Suprapubic skin (tissue), 4 donors: ENCODE measurements around the gene TNIK. TPM values are rescaled to one million over a fixed set of nuclear protein-coding genes. Genes with fewer than 3 reads are reported as not detected.

ENCODE experiments used
- DNase-seq, 2 donors: peaks; one replicate each; pipeline ENCODE4 v3.0.0-alpha.2; 2019; ENCODE audit warnings: low spot score in 2 of 2
- H3K27ac ChIP-seq: fragments of 200-600 bp; sonication (generic); one replicate; pipeline ENCODE4 v1.5.1; 2019
- H3K27me3 ChIP-seq: fragments of 200-600 bp; sonication (generic); one replicate; pipeline ENCODE4 v1.5.1; 2019
- H3K36me3 ChIP-seq: fragments of 200-600 bp; sonication (generic); one replicate; pipeline ENCODE4 v1.5.1; 2019
- H3K4me1 ChIP-seq: fragments of 200-600 bp; sonication (generic); one replicate; pipeline ENCODE4 v1.5.1; 2019
- H3K4me3 ChIP-seq: fragments of 200-600 bp; sonication (generic); one replicate; pipeline ENCODE4 v1.5.1; 2019; ENCODE audit warnings: mild to moderate bottlenecking
- H3K9me3 ChIP-seq: fragments of 200-600 bp; sonication (generic); one replicate; pipeline ENCODE4 v1.5.1; 2019
- CTCF ChIP-seq, 2 donors: fragments of 200-600 bp in 1 of 2; fragments of 450-650 bp in 1 of 2; sonication (generic) in 1 of 2; IDR thresholded peaks; one replicate each; pipeline ENCODE4 v1.5.1; 2016 to 2019; ENCODE audit warnings: antibody characterized with exemption in 2 of 2, mild to moderate bottlenecking in 1 of 2, moderate library complexity in 1 of 2
- EP300 ChIP-seq: sonication (generic); formaldehyde crosslinking; IDR thresholded peaks from one replicate; pipeline ENCODE4 v1.6.1; 2017; ENCODE audit warnings: antibody characterized with exemption
- POLR2A ChIP-seq, 2 donors: fragments of 450-650 bp; IDR thresholded peaks; one replicate each; pipeline ENCODE4 v1.6.1; 2017; ENCODE audit warnings: antibody characterized with exemption in 2 of 2, mild to moderate bottlenecking in 2 of 2, moderate library complexity in 2 of 2
- POLR2AphosphoS5 ChIP-seq, 3 donors: sonication (generic); formaldehyde crosslinking; IDR thresholded peaks; one replicate each; pipeline ENCODE4 v1.6.1; 2017; ENCODE audit warnings: antibody characterized with exemption in 3 of 3
- WGBS: methylation state at CpG from one replicate; pipeline ENCODE4 v1.1.5; 2018; 5-methylcytosine and 5-hydroxymethylcytosine counted together
- total RNA-seq, 4 donors: library from RNA; depleted of rRNA; stranded (reverse); fragments of >200 nt; gene quantifications; one replicate each; pipeline ENCODE4 v1.1.0, GENCODE V29; 2016

TNIK gene
- total RNA-seq, 4 donors from 2014 or later = 2.0 to 4.3 (median 3.1) TPM

DNA sequence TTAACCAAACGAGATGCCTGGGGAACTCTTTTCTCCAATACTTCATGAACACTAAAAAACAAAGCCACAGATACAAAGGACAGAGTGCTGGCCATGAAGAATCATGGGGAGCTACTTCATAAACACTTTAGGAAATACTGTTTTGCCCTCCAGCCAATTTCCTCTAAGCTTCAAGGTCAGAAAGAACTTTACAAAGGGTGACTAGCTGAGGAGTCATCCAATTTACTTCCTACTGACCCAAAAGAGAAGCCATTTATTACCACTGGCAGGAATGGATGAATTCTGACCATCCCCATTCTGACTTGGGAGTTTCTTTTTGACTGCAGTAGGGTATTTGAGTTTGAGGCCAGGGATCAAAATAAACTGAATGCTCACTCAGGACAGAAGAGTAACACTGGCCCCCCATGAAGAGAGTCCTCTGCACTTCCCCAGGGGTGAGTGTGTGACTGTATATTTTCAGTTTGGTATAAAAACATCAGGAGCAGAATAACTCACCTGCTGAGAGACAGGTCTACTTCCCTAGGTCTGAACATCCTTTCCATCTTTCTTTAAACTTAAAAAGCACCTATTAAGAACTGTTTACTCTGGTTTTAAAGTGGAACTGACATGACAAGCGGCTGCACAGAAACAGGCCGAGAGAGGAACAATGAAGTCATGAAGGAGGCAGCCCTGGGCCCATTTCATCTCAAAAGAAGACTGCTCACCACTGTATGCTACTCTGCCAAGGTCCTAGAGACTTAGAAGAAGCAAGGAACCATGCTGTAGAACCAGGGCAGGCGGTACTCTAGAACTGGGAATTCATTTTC is 203.6 kb downstream of the TNIK start:
- Histone ChIP-seq H3K4me3 (no peak overlapping the region), H3K4me1 (peaks cover 5% of the 10 kb centered on the region), H3K27me3 (no peaks in the 10 kb centered on the region), H3K9me3 (no peaks in the 10 kb centered on the region), H3K36me3 (no peaks in the 10 kb centered on the region), H3K27ac (no peak overlapping the region)
- TF ChIP-seq EP300 (no peak), POLR2AphosphoS5 (IDR thresholded peaks at IDR 0.05) (no peak), CTCF (IDR thresholded peaks at IDR 0.05) (no peak), POLR2A (IDR thresholded peaks at IDR 0.05) (no peak)
- no peak for DNase-seq
- 87% methylated on average over 4 of the region's 4 CpGs for WGBS

DNA sequence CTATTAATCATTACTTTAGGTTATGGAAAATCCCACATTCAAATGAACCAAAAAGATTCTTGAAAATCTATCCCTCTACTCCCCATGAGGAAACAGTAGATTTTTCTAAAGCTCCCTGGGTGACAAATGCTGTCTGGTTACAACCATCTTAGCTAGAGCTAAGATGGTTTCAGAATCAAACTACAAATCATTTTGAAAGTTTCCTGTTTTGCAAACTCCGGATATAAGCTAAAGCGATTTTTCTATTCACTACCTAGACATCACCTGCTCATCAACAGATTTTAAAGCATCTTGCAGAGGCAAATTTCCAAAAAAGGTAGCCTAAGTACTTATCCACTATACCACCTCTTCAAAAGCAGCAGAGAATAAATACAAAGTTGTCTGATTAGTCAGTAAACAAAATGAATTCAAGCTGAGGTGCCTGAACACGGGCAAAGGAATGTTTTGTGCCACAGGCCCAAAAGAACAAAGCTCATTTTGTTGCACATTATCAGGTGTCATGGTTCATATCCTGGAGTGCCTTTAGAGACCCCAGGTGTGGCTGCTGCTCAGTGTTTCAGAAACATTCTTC is 204.9 kb downstream of the TNIK start:
- peaks cover 5% of the 10 kb centered on the region for H3K4me1 ChIP-seq
- no peaks in the 10 kb centered on the region for H3K27me3 ChIP-seq
- WGBS = 60% methylated on average over 3 of the region's 3 CpGs
- DNase-seq = no peak
- no peaks in the 10 kb centered on the region for H3K36me3 ChIP-seq
- H3K27ac ChIP-seq = no peak overlapping the region
- no peak for TF ChIP-seq EP300
- no peak for TF ChIP-seq POLR2AphosphoS5 (IDR thresholded peaks at IDR 0.05)
- TF ChIP-seq CTCF (IDR thresholded peaks at IDR 0.05) = no peak
- no peaks in the 10 kb centered on the region for H3K9me3 ChIP-seq
- H3K4me3 ChIP-seq = no peak overlapping the region

GRCh38 chr3:171254315-171254714 is 205.9 kb downstream of the TNIK start:
- no peaks in the 10 kb centered on the region for H3K9me3 ChIP-seq
- H3K27me3 ChIP-seq = no peaks in the 10 kb centered on the region
- no peaks in the 10 kb centered on the region for H3K36me3 ChIP-seq
- no peak for DNase-seq
- H3K4me1 ChIP-seq = peaks cover 5% of the 10 kb centered on the region
- H3K27ac ChIP-seq = no peak overlapping the region
- H3K4me3 ChIP-seq = no peak overlapping the region
- TF ChIP-seq POLR2A (IDR thresholded peaks at IDR 0.05) (no peak), CTCF (IDR thresholded peaks at IDR 0.05) (no peak), EP300 (no peak), POLR2AphosphoS5 (IDR thresholded peaks at IDR 0.05) (no peak)

DNA sequence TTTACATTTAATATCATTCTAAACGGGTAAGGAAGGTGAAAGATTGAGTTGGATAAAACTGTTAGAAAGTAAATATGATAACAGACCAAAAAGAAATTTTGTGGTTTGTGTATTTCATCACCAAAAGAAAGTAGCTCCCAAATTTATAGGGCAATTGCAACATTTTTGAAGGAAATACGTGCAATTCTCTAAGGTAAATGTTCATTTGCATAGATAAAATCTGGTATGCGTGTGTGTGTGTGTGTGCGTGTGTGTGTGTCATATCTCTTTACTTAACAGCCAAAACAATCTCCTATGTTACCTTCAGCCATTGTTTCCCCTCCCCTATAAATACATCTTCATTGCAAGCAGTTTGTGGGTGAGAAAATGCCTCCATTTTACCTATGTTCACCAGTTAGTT is 208.4 kb downstream of the TNIK start:
- H3K27me3 ChIP-seq = no peaks in the 10 kb centered on the region
- no peak for DNase-seq
- no peak for TF ChIP-seq POLR2A (IDR thresholded peaks at IDR 0.05)
- TF ChIP-seq CTCF (IDR thresholded peaks at IDR 0.05) = no peak
- no peak for TF ChIP-seq EP300
- TF ChIP-seq POLR2AphosphoS5 (IDR thresholded peaks at IDR 0.05) = no peak
- no peaks in the 10 kb centered on the region for H3K9me3 ChIP-seq
- H3K36me3 ChIP-seq = no peaks in the 10 kb centered on the region
- H3K4me1 ChIP-seq = no peaks in the 10 kb centered on the region
- no peak overlapping the region for H3K4me3 ChIP-seq
- 69% methylated on average over 4 of the region's 4 CpGs for WGBS
- H3K27ac ChIP-seq = no peak overlapping the region

GRCh38 chr3:171250444-171250843 is 209.8 kb downstream of the TNIK start:
- no peaks in the 10 kb centered on the region for H3K36me3 ChIP-seq
- no peak overlapping the region for H3K4me3 ChIP-seq
- no peaks in the 10 kb centered on the region for H3K4me1 ChIP-seq
- H3K9me3 ChIP-seq = no peaks in the 10 kb centered on the region
- WGBS = 89% methylated on average over 2 of the region's 2 CpGs
- H3K27ac ChIP-seq = no peak overlapping the region
- TF ChIP-seq POLR2A (IDR thresholded peaks at IDR 0.05) = no peak
- no peak for TF ChIP-seq EP300
- no peak for TF ChIP-seq CTCF (IDR thresholded peaks at IDR 0.05)
- no peak for TF ChIP-seq POLR2AphosphoS5 (IDR thresholded peaks at IDR 0.05)
- no peaks in the 10 kb centered on the region for H3K27me3 ChIP-seq
- DNase-seq = no peak
